HEK293 (cell line): ENCODE results near the gene CHST15.

Experiments used
- CTCF ChIA-PET: fragments of 350-600 bp; formaldehyde crosslinking; extraction: SDS; loops from one replicate; lab custom pipeline; 2021; ENCODE audit warnings: antibody characterized with exemption; lab: Yijun Ruan, JAX
- POLR2A ChIA-PET: fragments of 300-600 bp; formaldehyde crosslinking; extraction: SDS; loops from one replicate; lab custom pipeline; 2020; ENCODE audit warnings: antibody characterized with exemption, inconsistent platforms; lab: Yijun Ruan, JAX
- H3K27ac ChIP-seq: fragments of 200-500 bp; sonication (Bioruptor generic); 2 replicates; pipeline ENCODE4 v1.5.1; 2014; ENCODE audit warnings: low read depth, low read length, control low read depth, inconsistent platforms; ENCODE audit errors: extremely low read depth
- H3K36me3 ChIP-seq, 2 experiments: fragments of 200-500 bp in 1 of 2; sonication (Bioruptor generic) in 1 of 2; 1 replicate in 1 of 2; 2 replicates in 1 of 2; pipeline ENCODE4 v1.5.1; 2014 to 2017; ENCODE audit warnings: inconsistent platforms in 2 of 2, low read length in 2 of 2; ENCODE audit not compliant: control insufficient read depth in 2 of 2, insufficient read depth in 1 of 2
- H3K4me1 ChIP-seq: fragments of 200-500 bp; sonication (Bioruptor generic); 2 replicates; pipeline ENCODE4 v1.5.1; 2014; ENCODE audit warnings: mild to moderate bottlenecking, low read length, inconsistent platforms; ENCODE audit not compliant: control insufficient read depth, insufficient read depth
- H3K4me3 ChIP-seq: 2 replicates; pipeline ENCODE4 v1.5.1; 2011; ENCODE audit warnings: low read depth, mild to moderate bottlenecking, control low read depth, low read length, moderate library complexity
- H3K9me3 ChIP-seq: fragments of 200-500 bp; sonication (Bioruptor generic); 2 replicates; pipeline ENCODE4 v1.5.1; 2014; ENCODE audit warnings: low read depth, low read length, inconsistent platforms; ENCODE audit not compliant: control insufficient read depth, insufficient read depth
- CTCF ChIP-seq: fragments of 450-650 bp; formaldehyde crosslinking; IDR thresholded peaks from 2 replicates; pipeline ENCODE4 v1.5.1; 2016; ENCODE audit warnings: missing biosample characterization, missing genetic modification characterization
- GLIS1 ChIP-seq: fragments of 450-650 bp; formaldehyde crosslinking; IDR thresholded peaks from 2 replicates; pipeline ENCODE4 v1.5.1; 2016; ENCODE audit warnings: missing biosample characterization, missing genetic modification characterization
- HOXD13 ChIP-seq: sonication (generic); formaldehyde crosslinking; IDR thresholded peaks from 2 replicates; pipeline ENCODE4 v1.8.0; 2022; ENCODE audit warnings: missing genetic modification reagents, borderline replicate concordance
- IKZF3 ChIP-seq: fragments of 450-650 bp; IDR thresholded peaks from 2 replicates; pipeline ENCODE4 v1.5.0; 2018; ENCODE audit warnings: missing biosample characterization, mild to moderate bottlenecking, missing genetic modification characterization, moderate library complexity
- KLF10 ChIP-seq: fragments of 450-650 bp; IDR thresholded peaks from 2 replicates; pipeline ENCODE4 v1.5.1; 2018; ENCODE audit warnings: missing biosample characterization, mild to moderate bottlenecking, missing genetic modification characterization
- KLF16 ChIP-seq: fragments of 450-650 bp; formaldehyde crosslinking; IDR thresholded peaks from 2 replicates; pipeline ENCODE4 v1.5.1; 2017; ENCODE audit warnings: missing biosample characterization, missing genetic modification characterization
- KLF8 ChIP-seq: fragments of 450-650 bp; formaldehyde crosslinking; IDR thresholded peaks from 2 replicates; pipeline ENCODE4 v1.5.1; 2016; ENCODE audit warnings: missing biosample characterization, missing genetic modification characterization
- PRDM6 ChIP-seq: fragments of 450-650 bp; formaldehyde crosslinking; IDR thresholded peaks from 2 replicates; pipeline ENCODE4 v1.5.1; 2017; ENCODE audit warnings: missing biosample characterization, missing genetic modification characterization
- REPIN1 ChIP-seq: fragments of 450-650 bp; formaldehyde crosslinking; IDR thresholded peaks from 2 replicates; pipeline ENCODE4 v1.5.1; 2017; ENCODE audit warnings: missing biosample characterization, missing genetic modification characterization, low read depth
- WT1 ChIP-seq: fragments of 450-650 bp; formaldehyde crosslinking; IDR thresholded peaks from 2 replicates; pipeline ENCODE4 v1.5.1; 2016; ENCODE audit warnings: missing biosample characterization, missing genetic modification characterization
- ZBTB1 ChIP-seq: fragments of 450-650 bp; formaldehyde crosslinking; IDR thresholded peaks from 2 replicates; pipeline ENCODE4 v1.5.1; 2016; ENCODE audit warnings: missing biosample characterization, missing genetic modification characterization
- ZBTB48 ChIP-seq: fragments of 450-650 bp; formaldehyde crosslinking; IDR thresholded peaks from 2 replicates; pipeline ENCODE4 v1.5.1; 2016; ENCODE audit warnings: missing biosample characterization, missing genetic modification characterization
- ZBTB8A ChIP-seq: fragments of 450-650 bp; formaldehyde crosslinking; IDR thresholded peaks from 2 replicates; pipeline ENCODE4 v1.5.1; 2016; ENCODE audit warnings: missing biosample characterization, missing genetic modification characterization
- ZNF146 ChIP-seq: fragments of 450-650 bp; formaldehyde crosslinking; IDR thresholded peaks from 2 replicates; pipeline ENCODE4 v1.5.1; 2016; ENCODE audit warnings: missing biosample characterization, missing genetic modification characterization
- ZNF169 ChIP-seq: fragments of 450-650 bp; formaldehyde crosslinking; IDR thresholded peaks from 2 replicates; pipeline ENCODE4 v1.5.1; 2016; ENCODE audit warnings: missing biosample characterization, missing genetic modification characterization
- ZNF174 ChIP-seq: fragments of 450-650 bp; formaldehyde crosslinking; IDR thresholded peaks from 2 replicates; pipeline ENCODE4 v1.5.0; 2017; ENCODE audit warnings: missing biosample characterization, mild to moderate bottlenecking, missing genetic modification characterization
- ZNF394 ChIP-seq: fragments of 450-650 bp; formaldehyde crosslinking; IDR thresholded peaks from 2 replicates; pipeline ENCODE4 v1.5.1; 2016; ENCODE audit warnings: missing biosample characterization, missing genetic modification characterization, mild to moderate bottlenecking, moderate library complexity, borderline replicate concordance
- ZNF398 ChIP-seq: fragments of 450-650 bp; formaldehyde crosslinking; IDR thresholded peaks from 2 replicates; pipeline ENCODE4 v1.5.1; 2017; ENCODE audit warnings: missing biosample characterization, missing genetic modification characterization
- ZNF473 ChIP-seq: fragments of 450-650 bp; formaldehyde crosslinking; IDR thresholded peaks from 2 replicates; pipeline ENCODE4 v1.5.1; 2017; ENCODE audit warnings: missing biosample characterization, missing genetic modification characterization
- ZNF501 ChIP-seq: fragments of 450-650 bp; formaldehyde crosslinking; IDR thresholded peaks from 2 replicates; pipeline ENCODE4 v1.5.1; 2016; ENCODE audit warnings: missing biosample characterization, missing genetic modification characterization
- ZNF510 ChIP-seq: fragments of 450-650 bp; formaldehyde crosslinking; IDR thresholded peaks from 2 replicates; pipeline ENCODE4 v1.5.1; 2018; ENCODE audit warnings: mild to moderate bottlenecking, missing genetic modification characterization, missing biosample characterization; ENCODE audit not compliant: insufficient replicate concordance
- ZNF549 ChIP-seq: fragments of 450-650 bp; IDR thresholded peaks from 2 replicates; pipeline ENCODE4 v1.5.1; 2018; ENCODE audit warnings: missing biosample characterization, missing genetic modification characterization, mild to moderate bottlenecking, inconsistent platforms, moderate library complexity
- ZNF558 ChIP-seq: fragments of 450-650 bp; formaldehyde crosslinking; IDR thresholded peaks from 2 replicates; pipeline ENCODE4 v1.5.1; 2016; ENCODE audit warnings: missing biosample characterization, missing genetic modification characterization
- ZNF610 ChIP-seq: fragments of 450-650 bp; formaldehyde crosslinking; IDR thresholded peaks from 2 replicates; pipeline ENCODE4 v1.5.1; 2016; ENCODE audit warnings: missing biosample characterization, missing genetic modification characterization, borderline replicate concordance
- ZNF629 ChIP-seq: fragments of 450-650 bp; formaldehyde crosslinking; IDR thresholded peaks from 2 replicates; pipeline ENCODE4 v1.5.1; 2017; ENCODE audit warnings: missing biosample characterization, missing genetic modification characterization
- ZNF777 ChIP-seq: fragments of 450-650 bp; formaldehyde crosslinking; IDR thresholded peaks from 2 replicates; pipeline ENCODE4 v1.5.1; 2017; ENCODE audit warnings: missing biosample characterization, missing genetic modification characterization, borderline replicate concordance
- ZNF785 ChIP-seq: fragments of 450-650 bp; formaldehyde crosslinking; IDR thresholded peaks from 2 replicates; pipeline ENCODE4 v1.5.1; 2016; ENCODE audit warnings: missing biosample characterization, missing genetic modification characterization
- ZSCAN16 ChIP-seq: fragments of 450-650 bp; formaldehyde crosslinking; IDR thresholded peaks from 2 replicates; pipeline ENCODE4 v1.5.1; 2016; ENCODE audit warnings: missing biosample characterization, missing genetic modification characterization

The CHST15 gene

DNA sequence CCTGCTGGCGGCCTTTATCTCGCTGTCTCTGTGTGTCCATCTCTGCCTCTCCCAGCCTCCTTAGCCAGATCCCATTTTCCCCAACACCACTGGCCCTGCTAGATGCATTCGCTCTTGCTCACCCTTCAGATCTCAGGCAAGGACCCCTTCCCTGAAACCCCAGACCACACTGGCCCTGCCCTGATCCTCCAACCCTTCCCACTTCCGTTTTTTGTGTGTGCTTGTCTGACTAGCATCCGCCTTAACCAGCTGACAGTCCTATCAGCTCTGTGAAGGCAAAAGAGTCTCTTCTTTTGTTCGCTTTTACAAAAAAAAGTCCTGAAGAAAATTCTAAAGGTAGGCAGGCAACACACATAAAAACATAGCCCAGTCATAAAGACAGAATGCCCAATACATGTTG, 28.7 kb downstream of the CHST15 start:
- H3K4me3 ChIP-seq: no peak overlapping the region
- no peaks in the 10 kb centered on the region for H3K36me3 ChIP-seq
- CTCF ChIA-PET: interaction anchor here (0.6 to 1.9 kb wide), 4 partner anchors 11 to 339 kb away, joined by 3 to 6 read pairs (median 4); no protein-coding TSS in a partner anchor
- no peaks in the 10 kb centered on the region for H3K9me3 ChIP-seq
- H3K27ac ChIP-seq: no peak overlapping the region
- TF ChIP-seq ZNF549 (tag by site-specific recombination) (no peak), KLF8 (tag by site-specific recombination) (no peak), KLF10 (tag by site-specific recombination) (no peak), ZSCAN16 (tag by site-specific recombination) (no peak), HOXD13 (CRISPR knock-in tag) (no peak), ZNF785 (no peak), CTCF (tag by site-specific recombination) (no peak), ZNF558 (tag by site-specific recombination) (no peak), ZNF146 (tag by site-specific recombination) (no peak), ZNF394 (tag by site-specific recombination) (no peak)
- POLR2A ChIA-PET: no interaction called here
- peaks cover 13% of the 10 kb centered on the region for H3K4me1 ChIP-seq

DNA sequence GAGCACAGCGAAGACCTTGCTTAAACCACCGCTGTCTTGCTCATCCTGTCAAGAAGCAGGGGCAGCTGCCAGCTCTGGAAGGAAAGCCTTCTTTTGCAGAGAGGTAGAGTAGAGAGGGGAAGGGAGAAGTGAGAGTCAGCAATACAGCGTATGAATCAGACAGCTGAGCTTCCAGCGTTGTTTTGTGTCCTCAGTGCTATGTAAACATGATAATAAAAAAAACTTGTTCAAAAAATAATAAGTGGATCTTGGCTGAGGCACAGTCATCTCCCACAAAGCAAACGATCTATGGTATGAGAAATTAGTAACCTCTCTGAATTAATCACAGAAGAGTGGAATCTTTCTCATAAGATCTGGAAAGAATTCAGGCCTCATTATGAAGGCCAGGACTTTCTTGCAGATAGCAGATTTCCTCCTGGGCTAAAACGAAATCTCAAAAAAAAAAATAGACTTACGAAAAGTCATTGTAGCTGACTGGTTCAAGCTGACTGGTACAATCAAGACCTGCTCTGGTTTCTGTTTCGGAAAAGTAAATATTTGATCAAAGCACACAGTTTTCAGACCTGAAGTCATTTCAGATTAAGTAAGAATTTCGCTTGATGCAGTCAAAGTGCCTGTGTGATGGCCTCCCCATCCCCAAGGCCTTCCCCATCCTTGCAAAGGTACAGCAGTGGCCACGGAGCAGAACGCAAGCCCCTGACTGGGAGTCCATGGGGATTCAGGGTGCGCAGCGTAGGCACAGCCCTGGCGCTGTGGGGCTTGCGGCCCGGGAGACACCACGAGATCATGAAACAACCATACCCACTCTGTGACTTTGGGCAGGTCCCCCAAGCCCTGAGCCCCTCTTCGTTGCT, 29.4 kb downstream of the CHST15 start:
- ChIA-PET CTCF (interaction anchor here (0.6 to 0.9 kb wide), 4 partner anchors 11 to 70 kb away, joined by 3 to 4 read pairs (median 4); no protein-coding TSS in a partner anchor), POLR2A (no interaction called here)
- no peak overlapping the region for H3K27ac ChIP-seq
- no peak overlapping the region for H3K4me3 ChIP-seq
- H3K36me3 ChIP-seq: no peaks in the 10 kb centered on the region
- H3K4me1 ChIP-seq: peaks cover 13% of the 10 kb centered on the region
- no peaks in the 10 kb centered on the region for H3K9me3 ChIP-seq
- TF ChIP-seq PRDM6 (tag by site-specific recombination) (peak; percentile 49; the same call in 1 of the 2 replicates), GLIS1 (peak; percentile 74), ZNF629 (tag by site-specific recombination) (no peak)
- TF ChIP-seq, all 188 proteins: peak for 2

- H3K4me1 ChIP-seq: peaks cover 13% of the 10 kb centered on the region
- H3K4me3 ChIP-seq: no peak overlapping the region
- CTCF ChIA-PET: no interaction called here
- H3K9me3 ChIP-seq: no peaks in the 10 kb centered on the region
- H3K27ac ChIP-seq: no peak overlapping the region
- no peak for TF ChIP-seq KLF16
- TF ChIP-seq WT1 (tag by site-specific recombination): no peak
- TF ChIP-seq REPIN1 (tag by site-specific recombination): no peak
- TF ChIP-seq ZNF610 (tag by site-specific recombination): no peak
- no peak for TF ChIP-seq ZNF473 (tag by site-specific recombination)
- no peak for TF ChIP-seq ZBTB8A (tag by site-specific recombination)
- TF ChIP-seq ZNF510 (tag by site-specific recombination): no peak
- no peak for TF ChIP-seq ZNF777 (tag by site-specific recombination)
- no peak for TF ChIP-seq ZNF174 (tag by site-specific recombination)
- no peak for TF ChIP-seq IKZF3 (tag by site-specific recombination)
- no peak for TF ChIP-seq ZNF169 (tag by site-specific recombination)
- TF ChIP-seq ZNF629 (tag by site-specific recombination): no peak
- TF ChIP-seq ZNF398 (tag by site-specific recombination): no peak
- no peak for TF ChIP-seq ZBTB1 (tag by site-specific recombination)
- TF ChIP-seq KLF8 (tag by site-specific recombination): no peak
- no peak for TF ChIP-seq ZNF501 (tag by site-specific recombination)
- TF ChIP-seq ZBTB48 (tag by site-specific recombination): no peak
- TF ChIP-seq, all 188 proteins: peak for 0
- no peaks in the 10 kb centered on the region for H3K36me3 ChIP-seq
- POLR2A ChIA-PET: no interaction called here
These were observed 31.0 kb downstream of the CHST15 start for GRCh38 chr10:124062390-124062789.
